Breast epithelium (tissue), 4 donors: ENCODE data around the gene RESP18. TPM values are rescaled to one million over a fixed set of nuclear protein-coding genes. Genes with fewer than 3 reads are reported as not detected.

Experiments
- DNase-seq, 2 donors: peaks; one replicate each; pipeline ENCODE4 v3.0.0-alpha.2; 2019; ENCODE audit warnings: low spot score in 2 of 2
- H3K27ac ChIP-seq, 2 donors: fragments of 200-600 bp; sonication (generic) in 1 of 2; one replicate each; pipeline ENCODE4 v1.5.1; 2016 to 2019; ENCODE audit warnings: mild to moderate bottlenecking in 1 of 2
- H3K27me3 ChIP-seq, 2 donors: fragments of 200-600 bp; sonication (generic) in 1 of 2; one replicate each; pipeline versions ENCODE4 v1.5.1 to v1.6.0; 2017 to 2019; ENCODE audit warnings: control low read depth in 1 of 2, mild to moderate bottlenecking in 1 of 2
- H3K36me3 ChIP-seq: fragments of 200-600 bp; one replicate; pipeline ENCODE4 v1.5.1; 2019
- H3K4me1 ChIP-seq, 2 donors: fragments of 200-600 bp; sonication (generic); one replicate each; pipeline ENCODE4 v1.5.1; 2016 to 2019; ENCODE audit warnings: control low read depth in 1 of 2
- H3K4me3 ChIP-seq, 3 donors: fragments of 200-600 bp; sonication (generic); 1 replicate in 2 of 3; 2 replicates in 1 of 3; pipeline ENCODE4 v1.5.1; 2016 to 2019; ENCODE audit warnings: mild to moderate bottlenecking in 3 of 3, moderate library complexity in 2 of 3
- H3K9me3 ChIP-seq, 2 donors: fragments of 200-600 bp; sonication (generic) in 1 of 2; one replicate each; pipeline ENCODE4 v1.5.1; 2016 to 2019; ENCODE audit warnings: control low read depth in 1 of 2
- POLR2A ChIP-seq: fragments of 450-650 bp; IDR thresholded peaks from one replicate; pipeline ENCODE4 v1.6.1; 2016; ENCODE audit warnings: antibody characterized with exemption, mild to moderate bottlenecking, moderate library complexity
- POLR2AphosphoS5 ChIP-seq, 3 donors: sonication (generic); formaldehyde crosslinking; IDR thresholded peaks; one replicate each; pipeline ENCODE4 v1.6.1; 2017; ENCODE audit warnings: antibody characterized with exemption in 3 of 3
- intact Hi-C: fragments of 100-400 bp; cut with DNase I; formaldehyde crosslinking; loops from one replicate; pipeline ENCODE4 v1.15.1; 2023; ENCODE audit warnings: low total_unique reads
- total RNA-seq, 3 donors: library from RNA; depleted of rRNA; stranded (reverse); fragments of >200 nt; gene quantifications; one replicate each; pipeline ENCODE4 v1.1.0, GENCODE V29; 2016
- TF ChIP-seq, protein P1 (sequence below), 3 donors: fragments of 450-650 bp; IDR thresholded peaks; one replicate each; pipeline ENCODE4 v1.5.1; 2016 to 2017; ENCODE audit warnings: antibody characterized with exemption in 3 of 3, mild to moderate bottlenecking in 3 of 3, moderate library complexity in 3 of 3

The RESP18 gene
- total RNA-seq, 3 donors from 2014 or later, result not detected

DNA sequence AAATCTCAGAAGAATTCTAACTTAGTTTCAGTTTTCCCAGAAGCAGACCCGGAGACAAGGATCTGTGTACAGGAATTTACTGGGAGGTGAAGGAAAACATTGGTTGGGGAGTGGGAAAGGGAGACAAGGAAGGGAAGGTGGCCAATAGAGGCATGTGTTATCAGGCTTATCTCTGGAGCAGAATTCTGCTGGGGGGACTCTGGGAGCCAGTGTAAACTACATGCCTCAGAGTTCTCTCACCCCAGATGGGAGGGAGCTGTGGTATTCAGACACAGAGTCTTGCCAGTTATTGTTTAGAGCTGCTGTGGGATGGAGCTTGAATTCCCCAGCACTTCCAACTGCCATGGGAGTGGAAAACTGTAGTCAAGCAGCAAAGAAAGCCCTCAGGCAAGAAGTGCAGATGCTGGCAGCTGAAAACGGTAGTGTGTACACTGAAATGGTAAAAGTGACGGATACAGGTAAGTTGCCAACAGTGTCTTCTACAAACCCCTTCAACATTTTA is 36.2 kb upstream of the RESP18 start:
- intact Hi-C loops, result no loop called here
- TF ChIP-seq POLR2AphosphoS5 (IDR thresholded peaks at IDR 0.05) (no peak), POLR2A (no peak)
- TF ChIP-seq, protein P1, sequence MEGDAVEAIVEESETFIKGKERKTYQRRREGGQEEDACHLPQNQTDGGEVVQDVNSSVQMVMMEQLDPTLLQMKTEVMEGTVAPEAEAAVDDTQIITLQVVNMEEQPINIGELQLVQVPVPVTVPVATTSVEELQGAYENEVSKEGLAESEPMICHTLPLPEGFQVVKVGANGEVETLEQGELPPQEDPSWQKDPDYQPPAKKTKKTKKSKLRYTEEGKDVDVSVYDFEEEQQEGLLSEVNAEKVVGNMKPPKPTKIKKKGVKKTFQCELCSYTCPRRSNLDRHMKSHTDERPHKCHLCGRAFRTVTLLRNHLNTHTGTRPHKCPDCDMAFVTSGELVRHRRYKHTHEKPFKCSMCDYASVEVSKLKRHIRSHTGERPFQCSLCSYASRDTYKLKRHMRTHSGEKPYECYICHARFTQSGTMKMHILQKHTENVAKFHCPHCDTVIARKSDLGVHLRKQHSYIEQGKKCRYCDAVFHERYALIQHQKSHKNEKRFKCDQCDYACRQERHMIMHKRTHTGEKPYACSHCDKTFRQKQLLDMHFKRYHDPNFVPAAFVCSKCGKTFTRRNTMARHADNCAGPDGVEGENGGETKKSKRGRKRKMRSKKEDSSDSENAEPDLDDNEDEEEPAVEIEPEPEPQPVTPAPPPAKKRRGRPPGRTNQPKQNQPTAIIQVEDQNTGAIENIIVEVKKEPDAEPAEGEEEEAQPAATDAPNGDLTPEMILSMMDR (IDR thresholded peaks at IDR 0.05), result no peak
- H3K36me3 ChIP-seq, result no peaks in the 10 kb centered on the region
- H3K27me3 ChIP-seq, result no peaks in the 10 kb centered on the region
- H3K9me3 ChIP-seq, result no peaks in the 10 kb centered on the region
- H3K27ac ChIP-seq, result peak overlapping the region; percentile 81 to 91
- DNase-seq, result peak; percentile 73 to 74
- no peaks in the 10 kb centered on the region for H3K4me1 ChIP-seq
- H3K4me3 ChIP-seq, result peak overlapping the region in 2 of 3 donors; percentile 39 to 56

DNA sequence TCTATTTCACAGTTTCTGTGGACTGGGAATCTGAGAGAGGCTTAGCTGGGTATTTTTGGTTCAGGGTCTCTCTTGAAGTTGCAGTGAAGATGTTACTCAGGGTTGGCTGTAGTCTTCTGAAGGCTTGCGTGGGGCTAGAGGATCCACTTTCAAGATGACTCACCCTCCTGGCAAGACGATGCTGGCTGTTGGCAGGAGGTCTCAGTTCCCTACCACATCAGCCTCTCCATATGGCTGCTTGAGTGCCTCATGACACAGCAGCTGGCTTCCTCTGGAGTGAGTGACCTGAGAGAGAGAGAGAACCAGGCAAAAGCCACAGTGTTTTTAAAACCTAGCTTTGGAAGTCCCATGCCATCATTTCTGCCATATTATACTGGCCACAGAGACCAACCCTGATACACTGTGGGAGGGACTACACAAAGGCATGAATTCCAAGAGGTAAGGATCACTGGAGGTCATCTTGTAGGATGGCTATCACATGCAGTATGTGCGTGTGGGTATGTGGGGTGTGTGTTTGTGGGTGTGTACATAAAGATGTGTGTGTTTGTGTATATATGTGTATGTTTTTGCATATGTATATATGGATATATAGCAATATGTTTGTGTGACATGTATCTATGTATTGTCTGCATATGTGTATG is 30.1 kb upstream of the RESP18 start:
- TF ChIP-seq, protein P1 (IDR thresholded peaks at IDR 0.05), result no peak
- TF ChIP-seq POLR2A (no peak), POLR2AphosphoS5 (IDR thresholded peaks at IDR 0.05) (no peak)
- Histone ChIP-seq H3K9me3 (no peaks in the 10 kb centered on the region), H3K36me3 (no peaks in the 10 kb centered on the region), H3K4me3 (no peak overlapping the region), H3K27ac (no peak overlapping the region), H3K4me1 (no peaks in the 10 kb centered on the region), H3K27me3 (peaks cover 0 to 18% of the 10 kb centered on the region in 2 donors)
- peak in 1 of 2 donors; percentile 27 for DNase-seq
- intact Hi-C loops, result no loop called here

DNA sequence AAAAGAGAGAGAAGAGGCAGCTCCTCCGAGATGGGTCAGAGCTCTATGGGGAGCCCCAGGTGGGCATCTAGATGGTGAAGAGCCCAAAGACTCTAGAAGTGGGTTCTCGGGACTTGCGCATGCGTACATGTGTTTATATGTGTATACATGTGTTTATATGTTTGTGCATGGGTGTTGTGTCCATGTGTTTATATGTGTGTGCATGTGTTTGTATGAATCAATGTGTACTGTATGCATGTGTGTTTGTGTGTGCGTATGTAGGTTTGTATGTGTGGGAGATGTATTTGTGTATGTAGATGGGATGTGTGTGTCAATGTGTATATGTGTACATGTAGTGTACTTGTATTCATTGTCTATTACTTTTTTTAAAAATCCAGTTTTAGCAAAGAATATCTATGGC is 29.5 kb upstream of the RESP18 start:
- intact Hi-C loops, result no loop called here

DNA sequence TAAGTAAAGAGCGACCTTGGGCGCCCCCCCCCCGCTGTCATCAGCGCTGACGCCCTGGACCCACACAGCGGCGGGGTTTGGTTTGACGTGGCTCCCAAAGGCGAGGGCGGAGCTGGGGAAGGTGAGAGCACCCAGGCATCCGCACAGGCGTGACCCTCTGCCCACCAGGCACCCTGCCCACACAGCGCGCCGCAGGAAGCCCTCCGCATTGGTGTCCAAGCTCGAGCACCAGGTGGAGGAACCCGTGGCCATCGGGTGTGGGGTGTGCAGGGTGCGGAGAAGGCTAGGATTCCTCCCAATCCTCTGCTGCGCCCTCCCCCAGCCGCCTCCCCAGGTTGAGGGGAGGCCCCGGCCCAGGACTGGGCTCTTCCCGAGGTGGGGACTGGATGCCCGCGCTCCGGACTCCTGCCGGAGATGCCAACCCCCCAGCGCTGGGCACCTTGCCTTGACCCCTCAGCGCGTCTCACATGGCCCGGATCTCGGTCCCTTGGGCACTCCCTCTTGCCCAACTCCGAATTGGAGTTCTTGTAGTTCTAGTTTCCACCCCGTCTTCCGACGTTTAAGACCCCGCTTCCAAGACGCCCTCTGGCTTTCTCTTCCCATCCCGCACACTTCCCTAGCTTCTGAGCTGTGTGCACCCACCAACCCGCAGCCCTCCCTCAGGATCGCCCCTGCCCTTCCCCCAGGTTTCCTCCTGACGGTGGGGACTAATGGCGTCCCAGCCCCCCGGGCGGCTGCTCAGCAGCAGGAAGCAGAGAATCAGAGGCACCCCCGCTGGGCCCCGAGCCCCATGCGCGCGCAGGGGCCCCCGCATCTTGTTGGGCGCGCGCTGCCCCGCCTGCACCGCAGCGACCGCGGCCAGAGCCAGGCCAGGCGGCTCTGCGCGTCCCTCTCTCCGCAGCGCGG is 25.9 kb upstream of the RESP18 start:
- Histone ChIP-seq H3K27me3 (peaks cover 0 to 42% of the 10 kb centered on the region in 2 donors), H3K27ac (no peak overlapping the region), H3K9me3 (no peaks in the 10 kb centered on the region), H3K4me3 (peak overlapping the region in 2 of 3 donors; percentile 16 to 51), H3K4me1 (no peaks in the 10 kb centered on the region), H3K36me3 (no peaks in the 10 kb centered on the region)
- TF ChIP-seq POLR2A (no peak), POLR2AphosphoS5 (IDR thresholded peaks at IDR 0.05) (no peak)
- TF ChIP-seq, protein P1 (IDR thresholded peaks at IDR 0.05), result no peak
- intact Hi-C loops, result no loop called here
- DNase-seq, result no peak

More for the DNA sequence above, 29.5 kb upstream of the RESP18 start:
- H3K27me3 ChIP-seq, result peaks cover 0 to 23% of the 10 kb centered on the region in 2 donors
- DNase-seq, result no peak
- H3K36me3 ChIP-seq, result no peaks in the 10 kb centered on the region
- TF ChIP-seq, protein P1 (IDR thresholded peaks at IDR 0.05), result no peak
- TF ChIP-seq POLR2A, result no peak
- TF ChIP-seq POLR2AphosphoS5 (IDR thresholded peaks at IDR 0.05), result no peak
- H3K4me1 ChIP-seq, result no peaks in the 10 kb centered on the region
- no peak overlapping the region for H3K4me3 ChIP-seq
- no peak overlapping the region for H3K27ac ChIP-seq
- H3K9me3 ChIP-seq, result no peaks in the 10 kb centered on the region

DNA sequence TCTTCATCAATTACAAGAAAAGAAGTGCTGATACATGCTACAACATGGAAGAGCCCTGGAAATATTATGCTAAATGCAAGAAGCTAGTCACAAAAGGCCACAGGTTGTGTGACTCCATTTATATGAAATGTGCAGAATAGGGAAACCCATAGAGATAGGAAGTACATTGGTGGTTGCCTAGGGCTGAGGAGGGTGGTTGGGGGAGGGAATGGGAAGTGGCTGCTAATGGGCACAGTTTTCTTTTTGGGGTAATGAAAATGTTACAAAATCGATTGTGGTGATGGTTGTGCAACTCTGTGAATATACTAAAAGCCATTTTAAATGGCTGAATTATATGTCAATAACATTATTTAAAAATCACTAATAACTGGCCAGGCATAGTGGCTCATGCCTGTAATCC is 24.3 kb upstream of the RESP18 start:
- TF ChIP-seq, protein P1 (IDR thresholded peaks at IDR 0.05), result no peak
- TF ChIP-seq POLR2A (no peak), POLR2AphosphoS5 (IDR thresholded peaks at IDR 0.05) (no peak)
- no peak overlapping the region for H3K27ac ChIP-seq
- intact Hi-C loops, result no loop called here
- no peaks in the 10 kb centered on the region for H3K9me3 ChIP-seq
- peaks cover 0 to 42% of the 10 kb centered on the region in 2 donors for H3K27me3 ChIP-seq
- no peak overlapping the region for H3K4me3 ChIP-seq
- no peaks in the 10 kb centered on the region for H3K36me3 ChIP-seq
- no peak for DNase-seq
- no peaks in the 10 kb centered on the region for H3K4me1 ChIP-seq
